Naive thymus-derived CD4-positive, alpha-beta T cell (primary cell): ENCODE results near the gene IFNLR1. TPM values are rescaled to one million over a fixed set of nuclear protein-coding genes. Genes with fewer than 3 reads are reported as not detected.
"Not testable (repeated sequence)": the region's sequence is repeated elsewhere in the genome, so short reads cannot be mapped to it uniquely, and the experiment has no call there.

Experiments used
- ATAC-seq: fragments of 150-1000 bp; cut with Tn5 transposase; 2 replicates; pipeline ENCODE4 v1.10.0; 2021; ENCODE audit warnings: mild to moderate bottlenecking, moderate library complexity
- CTCF ChIA-PET: fragments of 350-600 bp; sonication (Branson Sonifier 250); formaldehyde crosslinking; loops from one replicate; lab custom pipeline; 2021; ENCODE audit warnings: antibody characterized with exemption; lab: Charles Lee
- POLR2A ChIA-PET: fragments of 350-600 bp; sonication (Branson Sonifier 250); formaldehyde crosslinking; loops from one replicate; lab custom pipeline; 2021; ENCODE audit warnings: antibody characterized with exemption, inconsistent platforms; lab: Charles Lee
- DNase-seq, 9 donors: peaks; one replicate each; pipeline versions ENCODE4 v3.0.0 to v3.0.0-alpha.2; 2020 to 2022; ENCODE audit warnings: mixed read lengths in 1 of 9
- H3K27ac ChIP-seq: one replicate; pipeline ENCODE4 v1.7.0; 2013; ENCODE audit warnings: mild to moderate bottlenecking, low read depth, low read length, moderate library complexity
- H3K27me3 ChIP-seq, 2 donors: one replicate each; pipeline ENCODE4 v1.7.0; 2013; ENCODE audit warnings: low read length in 2 of 2, mild to moderate bottlenecking in 2 of 2, moderate library complexity in 2 of 2; ENCODE audit not compliant: control insufficient read depth in 2 of 2, insufficient read depth in 2 of 2
- H3K36me3 ChIP-seq, 3 experiments: 1 replicate in 2 of 3; 2 replicates in 1 of 3; pipeline ENCODE4 v1.7.0; 2013; ENCODE audit warnings: low read length in 3 of 3, mild to moderate bottlenecking in 3 of 3, moderate library complexity in 1 of 3; ENCODE audit not compliant: insufficient read depth in 3 of 3, control insufficient read depth in 2 of 3
- H3K4me1 ChIP-seq, 2 donors: one replicate each; pipeline ENCODE4 v1.7.0; 2013; ENCODE audit warnings: low read length in 2 of 2, mild to moderate bottlenecking in 2 of 2, moderate library complexity in 1 of 2; ENCODE audit not compliant: control insufficient read depth in 2 of 2, insufficient read depth in 2 of 2
- H3K4me3 ChIP-seq: 2 replicates; pipeline ENCODE4 v1.7.0; 2013; ENCODE audit warnings: mild to moderate bottlenecking, low read length
- H3K9me3 ChIP-seq, 3 experiments: 1 replicate in 2 of 3; 2 replicates in 1 of 3; pipeline ENCODE4 v1.7.0; 2013; ENCODE audit warnings: low read length in 3 of 3; ENCODE audit not compliant: control insufficient read depth in 2 of 3
- H3K27ac Mint-ChIP-seq, 9 donors: one replicate each; pipeline ENCODE4 v1.8.0; 2020 to 2022; ENCODE audit warnings: mixed read lengths in 9 of 9, mild to moderate bottlenecking in 8 of 9, moderate library complexity in 5 of 9, inconsistent platforms in 2 of 9
- H3K27me3 Mint-ChIP-seq, 5 donors: one replicate each; pipeline ENCODE4 v1.8.0; 2021 to 2022; ENCODE audit warnings: mixed read lengths in 5 of 5, mild to moderate bottlenecking in 1 of 5
- H3K36me3 Mint-ChIP-seq, 5 donors: one replicate each; pipeline ENCODE4 v1.8.0; 2020 to 2022; ENCODE audit warnings: mixed read lengths in 5 of 5, mild to moderate bottlenecking in 3 of 5, inconsistent platforms in 1 of 5
- H3K4me1 Mint-ChIP-seq, 7 donors: one replicate each; pipeline ENCODE4 v1.8.0; 2020 to 2022; ENCODE audit warnings: mixed read lengths in 7 of 7, mild to moderate bottlenecking in 3 of 7, inconsistent platforms in 1 of 7
- H3K4me3 Mint-ChIP-seq, 10 donors: one replicate each; pipeline ENCODE4 v1.8.0; 2020 to 2022; ENCODE audit warnings: mild to moderate bottlenecking in 10 of 10, mixed read lengths in 10 of 10, moderate library complexity in 6 of 10, inconsistent platforms in 2 of 10
- H3K9me3 Mint-ChIP-seq, 11 donors: one replicate each; pipeline ENCODE4 v1.8.0; 2020 to 2022; ENCODE audit warnings: mixed read lengths in 11 of 11, mild to moderate bottlenecking in 4 of 11, inconsistent platforms in 1 of 11, moderate library complexity in 1 of 11
- intact Hi-C, 2 donors: fragments of 100-400 bp; cut with micrococcal nuclease; formaldehyde crosslinking; loops; one replicate each; pipeline ENCODE4 v1.15.1; 2023
- polyA plus RNA-seq, 2 donors: library from polyadenylated mRNA; unstranded; fragments of 300-500 nt; fragmentation: Illumina TruSeq; gene quantifications; one replicate each; pipeline ENCODE4 v1.2.3, GENCODE V29; 2021
- total RNA-seq, 6 experiments: library from RNA in 5 of 6; stranded (reverse) in 5 of 6; gene quantifications; 1 replicate in 5 of 6; 2 replicates in 1 of 6; pipeline ENCODE4 v1.2.3 and lab custom pipeline; 2021 to 2026

IFNLR1 gene
- total and polyA plus RNA-seq, 7 experiments from 2014 or later: 0.08 to 3.9 (median 1.5) TPM

DNA sequence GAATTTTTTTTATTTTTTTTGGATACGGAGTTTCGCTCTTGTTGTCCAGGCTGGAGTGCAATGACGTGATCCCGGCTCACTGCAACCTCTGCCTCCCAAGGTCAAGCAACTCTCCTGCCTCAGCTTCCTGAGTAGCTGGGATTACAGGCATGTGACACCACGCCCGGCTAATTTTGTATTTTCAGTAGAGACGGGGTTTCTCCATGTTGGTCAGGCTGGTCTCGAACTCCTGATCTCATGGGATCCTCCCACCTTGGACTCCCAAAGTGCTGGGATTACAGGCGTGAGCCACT, 20.3 kb upstream of the IFNLR1 start:
- H3K27ac ChIP-seq, H3K4me3 Mint-ChIP-seq, H3K36me3 ChIP-seq, DNase-seq, H3K4me1 Mint-ChIP-seq, H3K27me3 ChIP-seq, H3K4me1 ChIP-seq, H3K9me3 ChIP-seq, H3K4me3 ChIP-seq, H3K36me3 Mint-ChIP-seq, CTCF ChIA-PET, H3K9me3 Mint-ChIP-seq, ATAC-seq, POLR2A ChIA-PET, H3K27ac Mint-ChIP-seq: not testable (repeated sequence)
- intact Hi-C loops: loop anchor here in 1 of 2 donors (10.0 kb wide), 1 partner anchor 627 kb away; no protein-coding TSS in a partner anchor
- H3K27me3 Mint-ChIP-seq: peaks cover 0 to 10% (median 0%) of the 10 kb centered on the region in 5 donors

- Mint-ChIP-seq H3K27ac (no peak overlapping the region), H3K9me3 (peaks cover 0 to 3% (median 1%) of the 10 kb centered on the region in 11 donors), H3K36me3 (peaks cover 0 to 1% (median 0%) of the 10 kb centered on the region in 5 donors), H3K4me3 (no peak overlapping the region), H3K4me1 (peaks cover 0 to 9% (median 0%) of the 10 kb centered on the region in 7 donors), H3K27me3 (peaks cover 0 to 10% (median 0%) of the 10 kb centered on the region in 5 donors)
- Histone ChIP-seq H3K27me3 (no peaks in the 10 kb centered on the region), H3K4me1 (no peaks in the 10 kb centered on the region), H3K9me3 (peaks cover 0 to 1% (median 0%) of the 10 kb centered on the region in 3 experiments), H3K4me3 (no peak overlapping the region), H3K27ac (no peak overlapping the region), H3K36me3 (no peaks in the 10 kb centered on the region)
- ChIA-PET POLR2A (no interaction called here), CTCF (no interaction called here)
- no peak for ATAC-seq
- no peak for DNase-seq
- intact Hi-C loops: loop anchor here in 1 of 2 donors (10.0 kb wide), 1 partner anchor 628 kb away; no protein-coding TSS in a partner anchor
These were observed 19.7 kb upstream of the IFNLR1 start for GRCh38 chr1:24206516-24207394.

DNA sequence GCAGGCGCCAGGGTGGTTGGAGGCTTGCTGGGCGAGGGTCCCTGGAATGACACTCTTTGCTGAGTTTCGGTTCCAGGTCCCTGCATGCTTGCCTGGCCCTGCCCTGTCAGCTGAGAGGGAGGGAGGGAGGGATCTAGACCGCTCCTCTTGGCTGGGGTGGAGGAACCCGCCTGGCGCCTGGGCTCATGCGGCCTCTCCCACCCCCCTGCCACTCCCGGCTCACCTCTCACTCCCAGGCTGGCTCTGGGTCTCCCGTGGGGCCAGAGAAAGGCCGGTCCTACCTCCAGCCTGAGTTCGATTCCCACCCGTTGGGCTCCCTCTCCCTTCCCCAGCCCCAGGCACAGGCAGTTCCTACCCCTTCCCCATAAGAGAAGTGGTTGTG, 19.0 kb upstream of the IFNLR1 start:
- Mint-ChIP-seq H3K27ac (no peak overlapping the region), H3K4me3 (no peak overlapping the region), H3K36me3 (no peaks in the 10 kb centered on the region), H3K4me1 (peaks cover 0 to 9% (median 0%) of the 10 kb centered on the region in 7 donors), H3K9me3 (no peaks in the 10 kb centered on the region), H3K27me3 (peaks cover 0 to 9% (median 0%) of the 10 kb centered on the region in 5 donors)
- intact Hi-C loops: loop anchor here in 1 of 2 donors (10.0 kb wide), 1 partner anchor 629 kb away; no protein-coding TSS in a partner anchor
- no peak overlapping the region for H3K4me3 ChIP-seq
- no peaks in the 10 kb centered on the region for H3K4me1 ChIP-seq
- H3K27me3 ChIP-seq: no peaks in the 10 kb centered on the region
- ChIA-PET POLR2A (no interaction called here), CTCF (interaction anchor here (0.8 to 1.3 kb wide), 3 partner anchors 8 to 187 kb away, joined by 3 read pairs; no protein-coding TSS in a partner anchor)
- ATAC-seq (no peak), DNase-seq (no peak)
- H3K27ac ChIP-seq: no peak overlapping the region
- no peaks in the 10 kb centered on the region for H3K36me3 ChIP-seq
- H3K9me3 ChIP-seq: no peaks in the 10 kb centered on the region

GRCh38 chr1:24205345-24206082, 18.4 kb upstream of the IFNLR1 start:
- Histone ChIP-seq H3K9me3 (no peaks in the 10 kb centered on the region), H3K27me3 (no peaks in the 10 kb centered on the region), H3K4me1 (no peaks in the 10 kb centered on the region), H3K36me3 (no peaks in the 10 kb centered on the region), H3K4me3 (no peak overlapping the region), H3K27ac (no peak overlapping the region)
- ATAC-seq: no peak
- CTCF ChIA-PET: interaction anchor here (0.8 to 2.0 kb wide), 5 partner anchors 8 to 431 kb away, joined by 3 to 8 read pairs (median 3); no protein-coding TSS in a partner anchor
- Mint-ChIP-seq H3K4me1 (peaks cover 0 to 9% (median 0%) of the 10 kb centered on the region in 7 donors), H3K4me3 (no peak overlapping the region), H3K36me3 (no peaks in the 10 kb centered on the region), H3K9me3 (no peaks in the 10 kb centered on the region), H3K27ac (no peak overlapping the region), H3K27me3 (peaks cover 0 to 7% (median 0%) of the 10 kb centered on the region in 5 donors)
- intact Hi-C loops: loop anchor here in 1 of 2 donors (10.0 kb wide), 1 partner anchor 629 kb away; no protein-coding TSS in a partner anchor
- DNase-seq: no peak
- POLR2A ChIA-PET: no interaction called here

GRCh38 chr1:24204116-24204515, 17.0 kb upstream of the IFNLR1 start:
- Histone ChIP-seq H3K9me3 (no peaks in the 10 kb centered on the region), H3K36me3 (no peaks in the 10 kb centered on the region), H3K27ac (no peak overlapping the region), H3K4me1 (peaks cover 0 to 4% of the 10 kb centered on the region in 2 donors), H3K27me3 (no peaks in the 10 kb centered on the region), H3K4me3 (no peak overlapping the region)
- ATAC-seq: no peak
- Mint-ChIP-seq H3K4me1 (peaks cover 0 to 16% (median 5%) of the 10 kb centered on the region in 7 donors), H3K36me3 (no peaks in the 10 kb centered on the region), H3K4me3 (no peak overlapping the region), H3K9me3 (no peaks in the 10 kb centered on the region), H3K27ac (no peak overlapping the region), H3K27me3 (peaks cover 0 to 7% (median 0%) of the 10 kb centered on the region in 5 donors)
- ChIA-PET POLR2A (no interaction called here), CTCF (interaction anchor here (0.6 to 2.0 kb wide), 7 partner anchors 54 to 433 kb away, joined by 3 to 12 read pairs (median 3); no protein-coding TSS in a partner anchor)
- intact Hi-C loops: loop anchor here in 1 of 2 donors (5.0 to 10.0 kb wide), 2 partner anchors 118 to 631 kb away; no protein-coding TSS in a partner anchor
- no peak for DNase-seq

GRCh38 chr1:24203404-24203803, 16.3 kb upstream of the IFNLR1 start:
- intact Hi-C loops: loop anchor here in 1 of 2 donors (5.0 to 10.0 kb wide), 2 partner anchors 119 to 631 kb away; no protein-coding TSS in a partner anchor
- POLR2A ChIA-PET: no interaction called here
- H3K4me3 Mint-ChIP-seq: no peak overlapping the region

More at GRCh38 chr1:24203404-24203803, 16.3 kb upstream of the IFNLR1 start:
- Histone ChIP-seq H3K4me3 (no peak overlapping the region), H3K36me3 (no peaks in the 10 kb centered on the region), H3K4me1 (peaks cover 0 to 4% of the 10 kb centered on the region in 2 donors), H3K9me3 (no peaks in the 10 kb centered on the region), H3K27me3 (no peaks in the 10 kb centered on the region), H3K27ac (no peak overlapping the region)
- CTCF ChIA-PET: interaction anchor here (0.6 to 2.0 kb wide), 6 partner anchors 53 to 383 kb away, joined by 3 to 12 read pairs (median 4); no protein-coding TSS in a partner anchor
- H3K9me3 Mint-ChIP-seq: no peaks in the 10 kb centered on the region
- no peak overlapping the region for H3K27ac Mint-ChIP-seq
- ATAC-seq: no peak
- H3K36me3 Mint-ChIP-seq: no peaks in the 10 kb centered on the region
- DNase-seq: no peak
- peaks cover 0 to 7% (median 0%) of the 10 kb centered on the region in 5 donors for H3K27me3 Mint-ChIP-seq
- H3K4me1 Mint-ChIP-seq: peaks cover 0 to 16% (median 5%) of the 10 kb centered on the region in 7 donors
